ENCODE data around the gene KLHL28. TPM values are rescaled to one million over a fixed set of nuclear protein-coding genes. Genes with fewer than 3 reads are reported as not detected.

The KLHL28 gene
- total and polyA plus RNA-seq, 2 donors (not counting 3 experiments of a cell fraction or from before 2014, with no cell fraction given): 2.9 to 7.3 TPM

- BruUV-seq (replicated peaks): no TSS peak
- no peaks in the 10 kb centered on the region for H3K9me1 ChIP-seq (replicated peaks; ENCODE audit: control insufficient read depth, extremely low read depth, insufficient read depth, low read length)
Observed at GRCh38 chr14:44889595-44890471, 71.9 kb downstream of the KLHL28 start.

GRCh38 chr14:44887596-44887955 lies 74.2 kb downstream of the KLHL28 start:
- FAIRE-seq (no peak), DNase-seq (ENCODE audit: low read depth, low spot score) (no peak)
- ChIA-PET POLR2A (no interaction called here), CTCF (no interaction called here)
- dilution Hi-C loops (cut with MboI; ENCODE audit: extremely low pct_ligation_motif_present, low sequenced_read_pairs) (no loop called here), intact Hi-C loops (cut with micrococcal nuclease) (no loop called here)
- Histone ChIP-seq H3K27ac (ENCODE audit: insufficient read depth, low read depth, low read length) (no peak overlapping the region), H3K79me2 (ENCODE audit: control insufficient read depth, insufficient read depth, low read length) (no peaks in the 10 kb centered on the region), H3K9me3 (replicated peaks; ENCODE audit: control insufficient read depth, insufficient read depth, low read length) (no peaks in the 10 kb centered on the region), H3K36me3 (ENCODE audit: control insufficient read depth in 2 of 2, extremely low read depth in 1 of 2, insufficient read depth in 2 of 2, low read length in 2 of 2) (no peaks in the 10 kb centered on the region), H3K4me3 (replicated peaks in 1 of 3; ENCODE audit: insufficient read depth in 1 of 3, low read depth in 1 of 3, low read length in 3 of 3) (no peak overlapping the region), H3K9me1 (replicated peaks; ENCODE audit: control insufficient read depth, extremely low read depth, insufficient read depth, low read length) (no peaks in the 10 kb centered on the region), H3K9ac (replicated peaks; ENCODE audit: extremely low read depth, insufficient read depth, low read length) (no peak overlapping the region), H4K20me1 (replicated peaks; ENCODE audit: control insufficient read depth, extremely low read depth, insufficient read depth, low read length) (no peaks in the 10 kb centered on the region), H3K27me3 (ENCODE audit: control insufficient read depth in 2 of 2, insufficient read depth in 2 of 2, low read length in 2 of 2) (no peaks in the 10 kb centered on the region), H2AFZ (ENCODE audit: low read depth, low read length) (no peak overlapping the region), H3K4me2 (ENCODE audit: insufficient read depth, low read length) (no peak overlapping the region), H3K4me1 (ENCODE audit: control insufficient read depth, extremely low read depth, insufficient read depth, low read length) (no peaks in the 10 kb centered on the region)
- BruUV-seq (replicated peaks): no TSS peak
- TF ChIP-seq MYC (IDR thresholded peaks at IDR 0.05; ENCODE audit: low read depth, low read length): no peak
- TF ChIP-seq POLR2AphosphoS5 (IDR thresholded peaks at IDR 0.05; ENCODE audit: insufficient read depth, low read depth, low read length): no peak
- no peak for TF ChIP-seq JUN (IDR thresholded peaks at IDR 0.05; ENCODE audit: borderline replicate concordance, insufficient read depth, insufficient read length, low read depth)
- TF ChIP-seq POLR2A (IDR thresholded peaks at IDR 0.05; ENCODE audit: low read depth, low read length): no peak
- no peak for TF ChIP-seq EZH2 (IDR thresholded peaks at IDR 0.05; ENCODE audit: borderline replicate concordance, low read depth, low read length, severe bottlenecking)
- TF ChIP-seq GATA2 (IDR thresholded peaks at IDR 0.05; ENCODE audit: insufficient read depth, insufficient read length, low read depth, low read length): no peak
- no peak for TF ChIP-seq CTCF (IDR thresholded peaks at IDR 0.05; ENCODE audit: extremely low read depth in 1 of 2, insufficient read depth in 1 of 2, low read depth in 1 of 2, low read length in 2 of 2)
- TF ChIP-seq MAX (IDR thresholded peaks at IDR 0.05; ENCODE audit: insufficient read depth, insufficient read length): no peak
- no peak for TF ChIP-seq FOS (IDR thresholded peaks at IDR 0.05; ENCODE audit: borderline replicate concordance, insufficient read depth, low read length)

More at GRCh38 chr14:44889595-44890471, 71.9 kb downstream of the KLHL28 start:
- intact Hi-C loops (cut with micrococcal nuclease) (no loop called here), dilution Hi-C loops (cut with MboI; ENCODE audit: extremely low pct_ligation_motif_present, low sequenced_read_pairs) (no loop called here)
- Histone ChIP-seq H3K79me2 (ENCODE audit: control insufficient read depth, insufficient read depth, low read length) (no peaks in the 10 kb centered on the region), H3K4me3 (replicated peaks in 1 of 3; ENCODE audit: insufficient read depth in 1 of 3, low read depth in 1 of 3, low read length in 3 of 3) (no peak overlapping the region), H3K9ac (replicated peaks; ENCODE audit: extremely low read depth, insufficient read depth, low read length) (no peak overlapping the region), H2AFZ (ENCODE audit: low read depth, low read length) (no peak overlapping the region), H3K27me3 (ENCODE audit: control insufficient read depth in 2 of 2, insufficient read depth in 2 of 2, low read length in 2 of 2) (no peaks in the 10 kb centered on the region), H3K4me1 (ENCODE audit: control insufficient read depth, extremely low read depth, insufficient read depth, low read length) (no peaks in the 10 kb centered on the region), H3K27ac (ENCODE audit: insufficient read depth, low read depth, low read length) (no peak overlapping the region), H3K9me3 (replicated peaks; ENCODE audit: control insufficient read depth, insufficient read depth, low read length) (no peaks in the 10 kb centered on the region), H3K4me2 (ENCODE audit: insufficient read depth, low read length) (no peak overlapping the region), H3K36me3 (ENCODE audit: control insufficient read depth in 2 of 2, extremely low read depth in 1 of 2, insufficient read depth in 2 of 2, low read length in 2 of 2) (no peaks in the 10 kb centered on the region), H4K20me1 (replicated peaks; ENCODE audit: control insufficient read depth, extremely low read depth, insufficient read depth, low read length) (no peaks in the 10 kb centered on the region)
- no peak for DNase-seq (ENCODE audit: low read depth, low spot score)
- ChIA-PET POLR2A (no interaction called here), CTCF (no interaction called here)
- TF ChIP-seq POLR2A (IDR thresholded peaks at IDR 0.05; ENCODE audit: low read depth, low read length) (no peak), GATA2 (IDR thresholded peaks at IDR 0.05; ENCODE audit: insufficient read depth, insufficient read length, low read depth, low read length) (no peak), EZH2 (IDR thresholded peaks at IDR 0.05; ENCODE audit: borderline replicate concordance, low read depth, low read length, severe bottlenecking) (no peak), MYC (IDR thresholded peaks at IDR 0.05; ENCODE audit: low read depth, low read length) (no peak), POLR2AphosphoS5 (IDR thresholded peaks at IDR 0.05; ENCODE audit: insufficient read depth, low read depth, low read length) (no peak)
- no peak for FAIRE-seq

All from endothelial cell of umbilical vein (primary cell).